Suppressor macrophage treated with lipopolysaccharide for 4 hours (primary cell): ENCODE measurements around the gene DOK1.

Source experiments
- DNase-seq: peaks from one replicate; pipeline ENCODE4 v3.0.0-alpha.2; 2020

Gene DOK1

GRCh38 chr2:74603282-74604000 lies 48.9 kb downstream of the DOK1 start:
- no peak for DNase-seq

- no peak for DNase-seq
Observed at GRCh38 chr2:74606927-74607326, 52.4 kb downstream of the DOK1 start.
